SK-N-MC (cell line): ENCODE data around the gene LINGO1.

Source experiments
- DNase-seq: peaks from one replicate; pipeline ENCODE4 v3.0.0-alpha.2; 2011; ENCODE audit warnings: low read depth, low spot score
- H3K27ac ChIP-seq: fragments of 200-600 bp; sonication (generic); 2 replicates; pipeline ENCODE4 v1.5.1; 2016; ENCODE audit warnings: mixed run types
- H3K36me3 ChIP-seq: fragments of 200-600 bp; sonication (generic); 2 replicates; pipeline ENCODE4 v1.6.1; 2017; ENCODE audit warnings: antibody characterized with exemption, low read length, mixed read lengths; ENCODE audit not compliant: insufficient read depth
- H3K4me3 ChIP-seq: fragments of 200-600 bp; sonication (generic); 2 replicates; pipeline ENCODE4 v1.5.1; 2016
- H3K9ac ChIP-seq: fragments of 200-600 bp; sonication (generic); 2 replicates; pipeline ENCODE4 v1.8.0; 2017; ENCODE audit warnings: mixed run types, mixed read lengths; ENCODE audit not compliant: insufficient read length
- H3K9me3 ChIP-seq: fragments of 200-600 bp; sonication (generic); 2 replicates; pipeline ENCODE4 v1.6.1; 2017; ENCODE audit warnings: low read depth, mild to moderate bottlenecking, antibody characterized with exemption, low read length, moderate library complexity, mixed read lengths
- EZH2 ChIP-seq: fragments of 200-600 bp; sonication (generic); IDR thresholded peaks from one replicate; pipeline ENCODE4 v1.6.1; 2017; ENCODE audit warnings: antibody characterized with exemption
- FOXP2 ChIP-seq: optimal IDR thresholded peaks from 2 replicates; pipeline ENCODE3; 2011; ENCODE audit warnings: mild to moderate bottlenecking, moderate library complexity; ENCODE audit not compliant: insufficient read depth; ENCODE audit errors: extremely low read length, control extremely low read depth
- POLR2AphosphoS5 ChIP-seq: IDR thresholded peaks from 2 replicates; pipeline ENCODE4 v1.6.1; 2012; ENCODE audit warnings: mild to moderate bottlenecking, low read depth, low read length, borderline replicate concordance

LINGO1 gene

GRCh38 chr15:77591968-77592613 lies 40.6 kb downstream of the LINGO1 start:
- TF ChIP-seq EZH2 (no peak), POLR2AphosphoS5 (no peak), FOXP2 (no peak)

DNA sequence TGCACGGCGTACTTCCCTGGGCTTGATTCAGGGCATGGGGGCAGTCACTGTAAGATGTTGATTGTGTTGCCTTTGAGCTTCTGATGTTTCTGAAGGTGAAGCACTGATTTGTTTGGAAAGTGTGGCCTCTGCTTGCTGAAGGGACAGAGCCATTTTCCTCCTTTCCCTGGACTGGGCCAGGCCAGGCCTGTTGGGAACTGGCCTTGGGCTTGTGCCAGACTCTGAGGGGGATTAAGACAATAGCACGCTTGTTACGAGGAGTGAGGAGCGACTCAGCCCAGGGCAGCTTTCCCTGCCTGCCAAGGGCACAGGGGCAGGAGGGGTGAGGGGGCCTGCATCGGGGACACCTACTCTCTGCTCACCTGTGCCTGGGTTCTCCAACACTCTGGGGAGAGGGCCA lies 42.9 kb downstream of the LINGO1 start:
- Histone ChIP-seq H3K36me3 (no peaks in the 10 kb centered on the region), H3K9ac (no peak overlapping the region), H3K9me3 (no peaks in the 10 kb centered on the region), H3K4me3 (no peak overlapping the region), H3K27ac (no peak overlapping the region)
- DNase-seq: no peak
- no peak for TF ChIP-seq EZH2
- TF ChIP-seq FOXP2: no peak
- no peak for TF ChIP-seq POLR2AphosphoS5

More at GRCh38 chr15:77591968-77592613, 40.6 kb downstream of the LINGO1 start:
- DNase-seq: no peak
- H3K36me3 ChIP-seq: no peaks in the 10 kb centered on the region
- no peak overlapping the region for H3K9ac ChIP-seq
- no peak overlapping the region for H3K27ac ChIP-seq
- H3K9me3 ChIP-seq: no peaks in the 10 kb centered on the region
- no peak overlapping the region for H3K4me3 ChIP-seq

DNA sequence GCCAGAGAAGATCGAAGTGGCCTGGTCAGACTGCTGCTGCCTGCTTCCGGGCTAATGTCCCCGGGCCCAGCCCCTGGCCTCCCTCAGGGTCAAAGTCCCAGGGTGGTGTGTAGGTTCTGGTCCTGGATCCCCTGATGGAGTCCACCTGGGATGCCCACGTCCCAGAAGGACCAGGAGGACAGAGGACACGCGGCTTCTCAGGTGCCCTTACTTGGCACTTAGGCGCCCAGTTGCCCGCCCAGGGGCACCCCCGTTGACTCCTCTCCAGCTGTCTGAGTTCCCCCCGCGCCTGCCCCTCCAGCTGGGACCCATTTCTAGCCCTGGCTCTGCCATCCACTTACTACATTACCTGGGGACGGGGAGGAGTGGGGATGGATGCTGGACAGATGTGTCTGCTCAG lies 44.6 kb downstream of the LINGO1 start:
- Histone ChIP-seq H3K36me3 (no peaks in the 10 kb centered on the region), H3K9ac (no peak overlapping the region), H3K9me3 (no peaks in the 10 kb centered on the region), H3K4me3 (no peak overlapping the region), H3K27ac (no peak overlapping the region)
- no peak for TF ChIP-seq POLR2AphosphoS5
- no peak for DNase-seq

- Histone ChIP-seq H3K9me3 (no peaks in the 10 kb centered on the region), H3K27ac (no peak overlapping the region), H3K9ac (no peak overlapping the region), H3K4me3 (no peak overlapping the region), H3K36me3 (no peaks in the 10 kb centered on the region)
- DNase-seq: no peak
- TF ChIP-seq POLR2AphosphoS5 (no peak), EZH2 (no peak), FOXP2 (no peak)
Measured at GRCh38 chr15:77584691-77585090, 48.0 kb downstream of the LINGO1 start.

DNA sequence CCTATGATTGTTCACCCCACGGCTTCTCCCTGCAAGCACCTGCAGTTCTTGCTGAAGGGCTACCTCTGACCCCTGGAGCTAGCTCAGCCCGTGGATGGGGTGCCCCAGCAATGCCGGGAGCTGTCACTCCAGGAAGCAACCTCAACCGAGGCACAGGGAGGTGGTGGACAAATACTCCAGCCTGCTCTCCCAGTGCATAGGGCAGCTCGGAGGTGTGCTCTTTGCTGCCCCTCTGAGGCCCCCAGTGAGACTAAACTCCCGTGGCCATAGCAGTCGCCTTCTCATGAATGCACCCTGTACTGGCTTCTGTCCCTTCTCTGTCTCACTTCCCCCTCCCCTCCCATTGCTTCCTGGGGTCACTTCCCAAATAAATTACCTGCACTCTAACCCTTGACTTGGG lies 48.5 kb downstream of the LINGO1 start:
- H3K4me3 ChIP-seq: no peak overlapping the region
- no peak overlapping the region for H3K27ac ChIP-seq
- H3K9me3 ChIP-seq: no peaks in the 10 kb centered on the region
- H3K9ac ChIP-seq: no peak overlapping the region
- no peaks in the 10 kb centered on the region for H3K36me3 ChIP-seq
- DNase-seq: no peak
- TF ChIP-seq EZH2: no peak
- TF ChIP-seq FOXP2: no peak
- no peak for TF ChIP-seq POLR2AphosphoS5

DNA sequence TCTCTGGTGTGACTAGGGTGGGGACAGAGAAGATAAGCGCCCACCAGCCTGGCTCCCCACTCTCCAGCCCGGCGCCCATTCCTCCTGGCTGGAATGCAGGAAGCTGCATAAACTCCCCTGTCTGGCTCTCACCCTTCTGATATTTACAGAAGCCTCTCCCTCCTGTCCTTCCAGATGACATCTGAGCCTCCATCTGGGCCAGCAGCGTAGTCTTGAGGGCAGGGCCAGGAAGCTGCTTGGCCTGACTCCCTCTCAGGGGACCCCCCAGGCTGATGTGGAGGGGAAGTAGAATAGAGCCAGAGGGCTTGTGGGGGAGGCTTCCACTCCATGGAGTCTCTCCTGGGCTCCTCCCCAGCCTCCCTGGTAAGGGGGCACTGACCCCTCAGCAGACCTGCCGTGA lies 49.9 kb downstream of the LINGO1 start:
- Histone ChIP-seq H3K27ac (no peak overlapping the region), H3K36me3 (no peaks in the 10 kb centered on the region), H3K9me3 (no peaks in the 10 kb centered on the region), H3K9ac (no peak overlapping the region), H3K4me3 (no peak overlapping the region)
- TF ChIP-seq EZH2: no peak
- TF ChIP-seq FOXP2: no peak
- TF ChIP-seq POLR2AphosphoS5: no peak
- DNase-seq: no peak

DNA sequence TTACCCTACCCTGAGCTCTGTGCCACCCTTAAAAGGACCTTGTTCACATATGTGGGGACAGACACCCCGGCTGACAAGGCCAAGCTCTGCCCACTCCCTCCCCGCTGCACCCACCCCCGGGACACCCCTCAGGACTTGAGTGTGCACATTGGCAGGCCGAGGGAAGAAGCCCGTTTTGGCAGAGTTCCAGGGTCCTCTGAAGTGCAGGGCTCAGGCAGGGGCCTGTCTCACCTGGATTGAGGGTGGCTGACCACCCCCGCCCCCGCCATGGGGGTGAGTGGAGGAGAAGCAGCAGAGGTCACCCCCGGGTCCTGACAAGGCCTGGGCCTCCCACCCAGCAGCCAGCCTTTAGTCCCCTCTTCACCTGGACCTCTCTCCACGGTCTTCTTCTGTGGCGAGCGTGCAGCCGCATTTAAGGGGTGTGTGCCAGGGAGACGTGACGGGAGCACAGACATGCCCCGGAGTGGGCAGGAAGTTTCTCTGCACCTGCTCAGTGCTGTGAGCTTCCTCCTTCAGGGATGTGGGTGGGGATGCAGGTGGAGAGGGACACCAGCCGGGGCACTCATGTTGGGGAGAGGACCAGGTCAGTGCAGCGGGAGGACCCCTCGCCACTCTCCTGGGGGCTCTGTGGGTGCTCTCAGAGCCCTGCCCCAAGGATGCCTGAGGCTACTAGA lies 50.7 kb downstream of the LINGO1 start:
- DNase-seq: no peak
- TF ChIP-seq FOXP2: no peak
- no peak for TF ChIP-seq EZH2
- no peak for TF ChIP-seq POLR2AphosphoS5
- no peaks in the 10 kb centered on the region for H3K36me3 ChIP-seq
- H3K27ac ChIP-seq: no peak overlapping the region
- H3K4me3 ChIP-seq: no peak overlapping the region
- H3K9me3 ChIP-seq: no peaks in the 10 kb centered on the region
- no peak overlapping the region for H3K9ac ChIP-seq

DNA sequence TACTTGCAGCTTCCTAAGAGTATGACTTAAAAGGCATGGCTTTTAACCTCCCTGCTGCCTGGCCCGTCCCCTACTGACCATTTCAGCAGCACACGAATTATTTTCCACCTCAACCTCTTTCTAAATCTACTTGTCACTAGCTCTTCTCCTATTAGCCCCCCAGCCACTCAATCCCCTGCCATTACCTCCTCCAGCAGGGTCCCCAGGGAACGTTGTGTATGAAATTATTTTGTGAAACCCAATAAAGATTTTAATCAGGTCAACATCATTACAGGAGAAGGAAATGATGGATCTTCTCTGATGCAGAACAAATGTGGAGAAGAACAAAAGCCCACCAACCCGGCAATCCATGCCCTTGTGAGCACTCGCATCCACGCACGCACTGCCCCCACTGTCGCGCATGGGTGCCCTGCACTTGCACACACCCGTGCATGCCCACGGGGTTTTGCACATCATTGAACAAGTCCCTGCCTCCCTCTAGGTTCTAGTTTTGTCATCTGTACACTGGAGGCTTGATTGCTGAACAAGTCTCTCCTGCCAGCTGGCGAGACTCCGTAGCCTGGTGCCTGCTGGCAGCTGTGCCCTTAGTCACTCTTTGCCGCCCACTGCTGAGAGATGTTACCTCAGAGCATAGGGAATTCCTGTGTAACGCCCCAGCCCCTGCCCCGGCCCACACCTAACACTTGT lies 51.6 kb downstream of the LINGO1 start:
- H3K36me3 ChIP-seq: no peaks in the 10 kb centered on the region
- DNase-seq: no peak
- no peak overlapping the region for H3K4me3 ChIP-seq
- no peak overlapping the region for H3K27ac ChIP-seq
- H3K9me3 ChIP-seq: no peaks in the 10 kb centered on the region
- no peak overlapping the region for H3K9ac ChIP-seq
- TF ChIP-seq FOXP2 (no peak), POLR2AphosphoS5 (no peak), EZH2 (no peak)
